ENCODE measurements around the gene PTK6.

DNA sequence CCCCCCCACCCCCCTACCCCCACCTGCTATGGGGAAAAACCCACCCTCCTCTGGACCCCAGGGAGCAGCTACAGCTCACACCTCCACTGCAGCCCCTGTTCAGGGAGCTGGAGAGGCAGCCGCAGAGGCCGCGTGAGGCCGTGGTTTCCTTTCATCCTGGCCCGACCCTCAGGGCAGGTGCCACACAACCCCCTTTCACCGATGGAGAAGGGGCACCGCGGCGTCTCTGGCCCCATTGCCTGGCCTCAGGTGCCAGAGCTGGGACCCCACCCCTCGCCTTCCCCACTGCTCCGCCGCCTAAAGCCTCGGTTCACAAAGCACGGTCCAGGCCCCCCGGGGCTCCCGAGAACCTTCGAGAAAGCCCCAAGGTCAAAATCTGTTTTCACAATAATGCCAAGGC lies 52.9 kb downstream of the PTK6 start:
- TF ChIP-seq CTCF (tag by site-specific recombination; IDR thresholded peaks at IDR 0.05) (no peak), ZBTB21 (tag by site-specific recombination; IDR thresholded peaks at IDR 0.05) (no peak), ZNF529 (tag by site-specific recombination; IDR thresholded peaks at IDR 0.05; ENCODE audit: insufficient replicate concordance) (no peak), ZNF366 (tag by site-specific recombination; conservative IDR thresholded peaks at IDR 0.05) (no peak), ZNF596 (tag by site-specific recombination; IDR thresholded peaks at IDR 0.05) (no peak), KLF17 (tag by site-specific recombination; IDR thresholded peaks at IDR 0.05) (no peak), KLF7 (tag by site-specific recombination; IDR thresholded peaks at IDR 0.05; ENCODE audit: borderline replicate concordance) (no peak), REPIN1 (tag by site-specific recombination; IDR thresholded peaks at IDR 0.05; ENCODE audit: low read depth) (no peak), ZNF624 (tag by site-specific recombination; IDR thresholded peaks at IDR 0.05) (no peak), ZNF274 (IDR thresholded peaks at IDR 0.05; ENCODE audit: low read length) (no peak), ZNF274 (tag by site-specific recombination; IDR thresholded peaks at IDR 0.05; ENCODE audit: borderline replicate concordance) (no peak), ZNF549 (tag by site-specific recombination; IDR thresholded peaks at IDR 0.05) (no peak)
- TF ChIP-seq, protein P1, sequence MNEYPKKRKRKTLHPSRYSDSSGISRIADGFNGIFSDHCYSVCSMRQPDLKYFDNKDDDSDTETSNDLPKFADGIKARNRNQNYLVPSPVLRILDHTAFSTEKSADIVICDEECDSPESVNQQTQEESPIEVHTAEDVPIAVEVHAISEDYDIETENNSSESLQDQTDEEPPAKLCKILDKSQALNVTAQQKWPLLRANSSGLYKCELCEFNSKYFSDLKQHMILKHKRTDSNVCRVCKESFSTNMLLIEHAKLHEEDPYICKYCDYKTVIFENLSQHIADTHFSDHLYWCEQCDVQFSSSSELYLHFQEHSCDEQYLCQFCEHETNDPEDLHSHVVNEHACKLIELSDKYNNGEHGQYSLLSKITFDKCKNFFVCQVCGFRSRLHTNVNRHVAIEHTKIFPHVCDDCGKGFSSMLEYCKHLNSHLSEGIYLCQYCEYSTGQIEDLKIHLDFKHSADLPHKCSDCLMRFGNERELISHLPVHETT (tag by site-specific recombination; IDR thresholded peaks at IDR 0.05) = no peak

Measured in HEK293 (cell line).